GM19455 (cell line): ENCODE results near the gene LASP1.
"Not testable (repeated sequence)": the region's sequence is repeated elsewhere in the genome, so short reads cannot be mapped to it uniquely, and the experiment has no call there.

ENCODE experiments used
- ATAC-seq: cut with Tn5 transposase; IDR thresholded peaks from one replicate; pipeline ENCODE4 v1.9.1; 2021; ENCODE audit not compliant: unreplicated experiment

Gene LASP1

GRCh38 chr17:38869526-38870258, at the start of gene LASP1:
TSS of gene LASP1 (plus strand) at chr17:38870058. CDS start at chr17:38870190, 132 bp downstream.
- ATAC-seq = peak; percentile 44

GRCh38 chr17:38824899-38825761, 44.7 kb upstream of the LASP1 start, which contains the start of gene CWC25:
TSS of gene CWC25 (minus strand) at chr17:38825321. CDS start at chr17:38825183, 138 bp downstream.
- ATAC-seq = peak; percentile 67

- ATAC-seq = no peak
Measured at GRCh38 chr17:38825762-38826247, 44.1 kb upstream of the LASP1 start.

- no peak for ATAC-seq
Measured at GRCh38 chr17:38844261-38844757, 25.5 kb upstream of the LASP1 start.

- no peak for ATAC-seq
Measured at GRCh38 chr17:38848557-38848891, 21.3 kb upstream of the LASP1 start.

- ATAC-seq = no peak
Measured at GRCh38 chr17:38848939-38849605, 20.8 kb upstream of the LASP1 start.

GRCh38 chr17:38850374-38850773, 19.5 kb upstream of the LASP1 start:
- ATAC-seq = no peak

- ATAC-seq = no peak
Measured at GRCh38 chr17:38851434-38851833, 18.4 kb upstream of the LASP1 start.

GRCh38 chr17:38852771-38853291, 17.0 kb upstream of the LASP1 start:
- ATAC-seq = no peak

GRCh38 chr17:38853292-38854219, 16.3 kb upstream of the LASP1 start, which contains the start of gene RPL23:
TSS of gene RPL23 (minus strand) at chr17:38853721. CDS start at chr17:38853710, 11 bp downstream.
- peak; percentile 70 for ATAC-seq

GRCh38 chr17:38855101-38855714, 14.7 kb upstream of the LASP1 start:
- not testable (repeated sequence) for ATAC-seq

GRCh38 chr17:38857271-38857670, 12.6 kb upstream of the LASP1 start:
- no peak for ATAC-seq

GRCh38 chr17:38861399-38861843, 8.4 kb upstream of the LASP1 start:
- ATAC-seq = no peak

GRCh38 chr17:38864636-38865398, 5.0 kb upstream of the LASP1 start:
- ATAC-seq = no peak

- ATAC-seq = no peak
Measured at GRCh38 chr17:38867179-38867967, 2.5 kb upstream of the LASP1 start.

GRCh38 chr17:38867968-38868816, 1.7 kb upstream of the LASP1 start:
- no peak for ATAC-seq
